Measurements from ENCODE around the gene ST8SIA3.

Gene ST8SIA3

DNA sequence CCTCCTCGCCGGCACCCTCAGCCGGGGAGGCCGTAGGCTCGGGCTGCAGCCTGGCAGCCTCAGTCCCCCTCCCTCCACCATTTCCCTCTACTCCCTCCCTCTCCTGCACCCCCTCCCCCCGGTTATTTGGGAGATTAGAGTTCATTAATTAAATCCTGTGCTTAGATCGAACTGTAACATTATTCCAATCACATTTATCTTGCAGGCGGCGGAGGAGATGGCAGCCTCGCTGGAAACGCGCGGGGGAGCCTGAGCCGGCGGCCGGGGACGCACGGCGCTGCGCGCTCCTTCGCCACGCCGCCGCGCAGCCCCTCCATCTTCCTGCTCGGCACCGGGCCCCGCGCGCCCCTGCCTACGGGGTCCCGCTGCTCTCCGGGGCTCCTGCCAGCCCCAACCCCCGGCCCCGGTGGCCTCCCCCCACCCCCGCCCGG is at the start of gene ST8SIA3:
Gene ST8SIA3, plus strand, starts transcription at position 287 of the 431 bp plus-strand sequence. CDS start 290 bp downstream, outside the sequence.
- Histone ChIP-seq H3K9me3 (ENCODE audit: control insufficient read depth in 1 of 2, low read length in 2 of 2) (no peaks in the 10 kb centered on the region), H3K27me3 (ENCODE audit: control insufficient read depth in 1 of 2, insufficient read depth in 2 of 2, low read length in 2 of 2) (peaks cover 0 to 4% of the 10 kb centered on the region in 2 donors), H3K4me3 (ENCODE audit: low read depth in 1 of 2, low read length in 2 of 2) (peak within 1 kb of the TSS; percentile 13 to 24), H3K27ac (ENCODE audit: low read depth, low read length) (no peak within 1 kb of the TSS), H3K9ac (ENCODE audit: low read depth in 1 of 2, low read length in 2 of 2) (no peak within 1 kb of the TSS), H3K36me3 (ENCODE audit: control insufficient read depth in 1 of 2, insufficient read depth in 2 of 2, low read length in 2 of 2) (no peaks in the 10 kb centered on the region), H3K4me1 (ENCODE audit: control insufficient read depth in 1 of 2, insufficient read depth in 2 of 2, low read length in 2 of 2) (no peaks in the 10 kb centered on the region)

- H3K9me3 ChIP-seq (ENCODE audit: control insufficient read depth in 1 of 2, low read length in 2 of 2) = peaks cover 0 to under 1% of the 10 kb centered on the region in 2 donors
- H3K9ac ChIP-seq (ENCODE audit: low read depth in 1 of 2, low read length in 2 of 2) = no peak overlapping the region
- H3K36me3 ChIP-seq (ENCODE audit: control insufficient read depth in 1 of 2, insufficient read depth in 2 of 2, low read length in 2 of 2) = no peaks in the 10 kb centered on the region
Observed at GRCh38 chr18:57311472-57311871, 40.9 kb upstream of the ST8SIA3 start.

GRCh38 chr18:57312346-57313144 is 39.8 kb upstream of the ST8SIA3 start:
- Histone ChIP-seq H3K9me3 (ENCODE audit: control insufficient read depth in 1 of 2, low read length in 2 of 2) (peaks cover 0 to 7% of the 10 kb centered on the region in 2 donors), H3K27me3 (ENCODE audit: control insufficient read depth in 1 of 2, insufficient read depth in 2 of 2, low read length in 2 of 2) (no peaks in the 10 kb centered on the region), H3K4me1 (ENCODE audit: control insufficient read depth in 1 of 2, insufficient read depth in 2 of 2, low read length in 2 of 2) (no peaks in the 10 kb centered on the region), H3K27ac (ENCODE audit: low read depth, low read length) (no peak overlapping the region), H3K9ac (ENCODE audit: low read depth in 1 of 2, low read length in 2 of 2) (no peak overlapping the region), H3K4me3 (ENCODE audit: low read depth in 1 of 2, low read length in 2 of 2) (no peak overlapping the region), H3K36me3 (ENCODE audit: control insufficient read depth in 1 of 2, insufficient read depth in 2 of 2, low read length in 2 of 2) (no peaks in the 10 kb centered on the region)

More at GRCh38 chr18:57311472-57311871, 40.9 kb upstream of the ST8SIA3 start:
- H3K27me3 ChIP-seq (ENCODE audit: control insufficient read depth in 1 of 2, insufficient read depth in 2 of 2, low read length in 2 of 2) = no peaks in the 10 kb centered on the region
- H3K4me1 ChIP-seq (ENCODE audit: control insufficient read depth in 1 of 2, insufficient read depth in 2 of 2, low read length in 2 of 2) = no peaks in the 10 kb centered on the region
- no peak overlapping the region for H3K4me3 ChIP-seq (ENCODE audit: low read depth in 1 of 2, low read length in 2 of 2)
- H3K27ac ChIP-seq (ENCODE audit: low read depth, low read length) = no peak overlapping the region

GRCh38 chr18:57320603-57321002 is 31.8 kb upstream of the ST8SIA3 start:
- H3K4me3 ChIP-seq (ENCODE audit: low read depth in 1 of 2, low read length in 2 of 2) = no peak overlapping the region
- H3K27ac ChIP-seq (ENCODE audit: low read depth, low read length) = no peak overlapping the region
- peaks cover 0 to 7% of the 10 kb centered on the region in 2 donors for H3K9me3 ChIP-seq (ENCODE audit: control insufficient read depth in 1 of 2, low read length in 2 of 2)
- H3K27me3 ChIP-seq (ENCODE audit: control insufficient read depth in 1 of 2, insufficient read depth in 2 of 2, low read length in 2 of 2) = no peaks in the 10 kb centered on the region
- peaks cover 0 to 8% of the 10 kb centered on the region in 2 donors for H3K4me1 ChIP-seq (ENCODE audit: control insufficient read depth in 1 of 2, insufficient read depth in 2 of 2, low read length in 2 of 2)
- no peaks in the 10 kb centered on the region for H3K36me3 ChIP-seq (ENCODE audit: control insufficient read depth in 1 of 2, insufficient read depth in 2 of 2, low read length in 2 of 2)
- H3K9ac ChIP-seq (ENCODE audit: low read depth in 1 of 2, low read length in 2 of 2) = no peak overlapping the region

DNA sequence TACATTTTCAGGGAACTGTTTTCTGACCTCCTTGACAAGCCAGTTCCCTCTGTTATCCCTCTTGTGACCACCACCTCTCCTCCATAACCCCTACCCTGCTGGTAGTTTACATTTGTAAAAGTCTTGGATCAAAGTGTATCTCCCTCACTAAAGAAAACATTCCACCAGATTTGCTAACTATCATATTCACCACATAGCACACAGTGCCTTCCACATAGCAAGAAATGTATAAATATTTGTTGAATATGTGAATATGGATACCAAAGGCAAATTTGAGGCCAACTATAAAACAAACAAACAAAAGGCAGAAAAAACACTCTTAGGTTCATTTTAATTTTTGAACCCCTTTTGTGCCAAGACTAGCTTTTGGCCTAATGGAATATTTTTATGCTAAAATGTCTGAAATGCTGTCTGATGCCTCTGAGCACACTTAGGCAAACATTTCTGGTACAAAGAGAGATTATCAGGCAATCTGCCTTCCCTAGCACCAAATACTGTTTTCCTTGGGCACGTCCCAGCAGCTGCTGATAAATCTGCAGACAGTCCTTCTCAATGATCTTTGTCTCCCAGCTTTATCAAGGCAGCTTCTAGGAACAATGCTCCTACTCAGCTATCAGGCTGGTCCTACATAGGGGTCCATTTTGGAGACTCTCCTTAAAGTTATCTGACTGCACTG is 26.7 kb upstream of the ST8SIA3 start:
- Histone ChIP-seq H3K27ac (ENCODE audit: low read depth, low read length) (no peak overlapping the region), H3K4me1 (ENCODE audit: control insufficient read depth in 1 of 2, insufficient read depth in 2 of 2, low read length in 2 of 2) (no peaks in the 10 kb centered on the region), H3K9me3 (ENCODE audit: control insufficient read depth in 1 of 2, low read length in 2 of 2) (no peaks in the 10 kb centered on the region), H3K36me3 (ENCODE audit: control insufficient read depth in 1 of 2, insufficient read depth in 2 of 2, low read length in 2 of 2) (no peaks in the 10 kb centered on the region), H3K4me3 (ENCODE audit: low read depth in 1 of 2, low read length in 2 of 2) (no peak overlapping the region), H3K9ac (ENCODE audit: low read depth in 1 of 2, low read length in 2 of 2) (no peak overlapping the region), H3K27me3 (ENCODE audit: control insufficient read depth in 1 of 2, insufficient read depth in 2 of 2, low read length in 2 of 2) (no peaks in the 10 kb centered on the region)

GRCh38 chr18:57326718-57327323 is 25.5 kb upstream of the ST8SIA3 start:
- Histone ChIP-seq H3K4me1 (ENCODE audit: control insufficient read depth in 1 of 2, insufficient read depth in 2 of 2, low read length in 2 of 2) (no peaks in the 10 kb centered on the region), H3K36me3 (ENCODE audit: control insufficient read depth in 1 of 2, insufficient read depth in 2 of 2, low read length in 2 of 2) (no peaks in the 10 kb centered on the region), H3K9me3 (ENCODE audit: control insufficient read depth in 1 of 2, low read length in 2 of 2) (no peaks in the 10 kb centered on the region), H3K27ac (ENCODE audit: low read depth, low read length) (no peak overlapping the region), H3K27me3 (ENCODE audit: control insufficient read depth in 1 of 2, insufficient read depth in 2 of 2, low read length in 2 of 2) (no peaks in the 10 kb centered on the region), H3K4me3 (ENCODE audit: low read depth in 1 of 2, low read length in 2 of 2) (no peak overlapping the region), H3K9ac (ENCODE audit: low read depth in 1 of 2, low read length in 2 of 2) (no peak overlapping the region)

DNA sequence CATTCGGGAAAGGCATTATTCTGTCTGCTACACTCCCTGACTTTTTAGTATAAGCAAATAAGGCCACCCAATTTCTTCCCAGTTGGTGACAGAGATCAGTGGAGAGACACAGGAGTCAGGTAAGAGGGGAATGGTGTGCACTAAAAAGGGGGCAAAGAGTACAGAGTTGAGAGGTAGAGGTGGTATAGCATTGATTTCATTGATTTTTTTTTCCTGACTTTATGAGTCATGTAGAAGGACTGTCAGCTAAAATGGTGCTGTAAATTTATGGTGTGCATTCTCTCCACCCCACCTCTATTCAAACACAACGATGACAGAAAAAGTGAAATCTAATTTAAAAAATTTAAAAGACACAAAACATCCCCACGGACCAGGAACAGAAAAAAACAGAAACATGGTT is 23.7 kb upstream of the ST8SIA3 start:
- no peak overlapping the region for H3K4me3 ChIP-seq (ENCODE audit: low read depth in 1 of 2, low read length in 2 of 2)
- no peaks in the 10 kb centered on the region for H3K9me3 ChIP-seq (ENCODE audit: control insufficient read depth in 1 of 2, low read length in 2 of 2)
- no peaks in the 10 kb centered on the region for H3K27me3 ChIP-seq (ENCODE audit: control insufficient read depth in 1 of 2, insufficient read depth in 2 of 2, low read length in 2 of 2)
- no peak overlapping the region for H3K27ac ChIP-seq (ENCODE audit: low read depth, low read length)
- no peak overlapping the region for H3K9ac ChIP-seq (ENCODE audit: low read depth in 1 of 2, low read length in 2 of 2)
- H3K36me3 ChIP-seq (ENCODE audit: control insufficient read depth in 1 of 2, insufficient read depth in 2 of 2, low read length in 2 of 2) = no peaks in the 10 kb centered on the region
- H3K4me1 ChIP-seq (ENCODE audit: control insufficient read depth in 1 of 2, insufficient read depth in 2 of 2, low read length in 2 of 2) = no peaks in the 10 kb centered on the region

DNA sequence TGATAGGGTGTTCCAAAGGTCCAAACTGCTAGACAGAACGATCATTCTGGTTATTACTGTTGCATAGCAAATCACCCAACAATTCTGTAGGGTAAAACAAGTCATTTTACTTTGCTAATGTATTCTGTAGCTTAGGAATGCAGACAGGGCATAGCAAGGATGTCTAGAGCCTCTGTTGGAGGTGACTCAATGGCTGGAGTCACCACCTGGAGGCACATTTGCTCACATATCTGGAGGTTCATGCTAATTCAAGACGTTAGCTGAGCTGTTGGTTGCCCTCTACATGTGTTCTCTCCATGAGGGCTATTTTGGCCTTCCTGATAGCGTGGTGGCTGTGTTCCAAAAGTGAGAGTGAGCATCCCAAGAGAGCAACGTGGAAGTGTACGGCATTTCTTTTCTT is 22.5 kb upstream of the ST8SIA3 start:
- Histone ChIP-seq H3K27ac (ENCODE audit: low read depth, low read length) (no peak overlapping the region), H3K4me1 (ENCODE audit: control insufficient read depth in 1 of 2, insufficient read depth in 2 of 2, low read length in 2 of 2) (no peaks in the 10 kb centered on the region), H3K36me3 (ENCODE audit: control insufficient read depth in 1 of 2, insufficient read depth in 2 of 2, low read length in 2 of 2) (no peaks in the 10 kb centered on the region), H3K9me3 (ENCODE audit: control insufficient read depth in 1 of 2, low read length in 2 of 2) (no peaks in the 10 kb centered on the region), H3K9ac (ENCODE audit: low read depth in 1 of 2, low read length in 2 of 2) (no peak overlapping the region), H3K27me3 (ENCODE audit: control insufficient read depth in 1 of 2, insufficient read depth in 2 of 2, low read length in 2 of 2) (no peaks in the 10 kb centered on the region), H3K4me3 (ENCODE audit: low read depth in 1 of 2, low read length in 2 of 2) (no peak overlapping the region)

GRCh38 chr18:57331718-57332117 is 20.6 kb upstream of the ST8SIA3 start:
- H3K36me3 ChIP-seq (ENCODE audit: control insufficient read depth in 1 of 2, insufficient read depth in 2 of 2, low read length in 2 of 2) = no peaks in the 10 kb centered on the region
- H3K27ac ChIP-seq (ENCODE audit: low read depth, low read length) = no peak overlapping the region
- no peaks in the 10 kb centered on the region for H3K4me1 ChIP-seq (ENCODE audit: control insufficient read depth in 1 of 2, insufficient read depth in 2 of 2, low read length in 2 of 2)
- H3K27me3 ChIP-seq (ENCODE audit: control insufficient read depth in 1 of 2, insufficient read depth in 2 of 2, low read length in 2 of 2) = no peaks in the 10 kb centered on the region
- H3K9ac ChIP-seq (ENCODE audit: low read depth in 1 of 2, low read length in 2 of 2) = no peak overlapping the region
- no peaks in the 10 kb centered on the region for H3K9me3 ChIP-seq (ENCODE audit: control insufficient read depth in 1 of 2, low read length in 2 of 2)
- no peak overlapping the region for H3K4me3 ChIP-seq (ENCODE audit: low read depth in 1 of 2, low read length in 2 of 2)

DNA sequence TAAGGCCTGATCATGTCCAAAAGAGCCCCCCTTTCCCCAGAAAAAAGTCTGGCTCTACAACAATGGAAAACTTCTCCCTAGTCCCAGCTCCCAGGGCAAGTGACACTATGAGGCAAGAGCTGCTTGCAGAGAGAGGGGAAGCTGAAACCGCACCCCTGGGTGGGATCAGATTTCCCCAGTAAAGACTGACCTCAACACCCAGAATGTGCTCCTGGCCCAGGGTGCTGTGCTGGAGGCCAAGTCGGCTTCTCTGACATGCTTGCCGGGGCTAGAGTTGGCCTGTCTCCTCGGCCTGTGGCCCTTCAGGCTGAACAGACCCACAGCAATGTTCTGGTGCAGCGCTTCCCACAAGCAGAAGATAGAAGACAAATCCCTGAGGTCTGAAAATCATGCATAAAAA is 18.4 kb upstream of the ST8SIA3 start:
- no peaks in the 10 kb centered on the region for H3K36me3 ChIP-seq (ENCODE audit: control insufficient read depth in 1 of 2, insufficient read depth in 2 of 2, low read length in 2 of 2)
- no peaks in the 10 kb centered on the region for H3K9me3 ChIP-seq (ENCODE audit: control insufficient read depth in 1 of 2, low read length in 2 of 2)
- H3K4me1 ChIP-seq (ENCODE audit: control insufficient read depth in 1 of 2, insufficient read depth in 2 of 2, low read length in 2 of 2) = no peaks in the 10 kb centered on the region
- H3K27me3 ChIP-seq (ENCODE audit: control insufficient read depth in 1 of 2, insufficient read depth in 2 of 2, low read length in 2 of 2) = no peaks in the 10 kb centered on the region
- H3K4me3 ChIP-seq (ENCODE audit: low read depth in 1 of 2, low read length in 2 of 2) = no peak overlapping the region
- no peak overlapping the region for H3K9ac ChIP-seq (ENCODE audit: low read depth in 1 of 2, low read length in 2 of 2)
- no peak overlapping the region for H3K27ac ChIP-seq (ENCODE audit: low read depth, low read length)

Measured in duodenal mucosa (tissue), 2 donors.